Measurements from ENCODE around the gene DEPP1. TPM values are rescaled to one million over a fixed set of nuclear protein-coding genes. Genes with fewer than 3 reads are reported as not detected.

DEPP1 gene
- total and polyA plus RNA-seq, 8 donors = 68.9 to 270 (median 173) TPM

- Histone ChIP-seq H3K4me1 (peaks cover 0 to 9% (median 5%) of the 10 kb centered on the region in 3 donors), H3K27me3 (no peaks in the 10 kb centered on the region), H3K4me3 (no peak overlapping the region), H3K36me3 (no peaks in the 10 kb centered on the region), H3K27ac (peak overlapping the region in 3 of 4 donors; percentile 24 to 80 (median 74)), H3K9me3 (no peaks in the 10 kb centered on the region)
- ATAC-seq (no peak), FAIRE-seq (no peak), DNase-seq (peak in 1 of 6 donors; percentile 22)
- intact Hi-C loops (cut with DNase I) = loop anchor here in 1 of 3 donors (5.0 kb wide), 1 partner anchor 38 kb away; no protein-coding TSS in a partner anchor
- WGBS, 2 donors = 81% methylated on average over 18 of the region's 18 CpGs
- no peak for TF ChIP-seq CTCF (IDR thresholded peaks at IDR 0.05)
Observed at GRCh38 chr10:44934416-44935200, 44.0 kb downstream of the DEPP1 start.

- Histone ChIP-seq H3K36me3 (no peaks in the 10 kb centered on the region), H3K27ac (peak overlapping the region in 2 of 4 donors; percentile 20 to 49), H3K4me1 (peaks cover 0 to 8% (median 5%) of the 10 kb centered on the region in 3 donors), H3K9me3 (no peaks in the 10 kb centered on the region), H3K4me3 (no peak overlapping the region), H3K27me3 (no peaks in the 10 kb centered on the region)
- FAIRE-seq = no peak
- TF ChIP-seq CTCF (IDR thresholded peaks at IDR 0.05) = no peak
- intact Hi-C loops (cut with DNase I) = loop anchor here in 2 of 3 donors (2.0 to 5.0 kb wide), 2 partner anchors 39 to 41 kb away; no protein-coding TSS in a partner anchor
- peak in 1 of 6 donors; percentile 16 for DNase-seq
- no peak for ATAC-seq
- WGBS, 2 donors = 73 to 77% methylated on average over 9 of the region's 9 CpGs
Observed at GRCh38 chr10:44933451-44934321, 44.9 kb downstream of the DEPP1 start.

GRCh38 chr10:44932517-44933450, 45.8 kb downstream of the DEPP1 start:
- ATAC-seq (peak; percentile 89 to 94 (median 93)), DNase-seq (peak; percentile 83 to 100 (median 94)), FAIRE-seq (no peak)
- intact Hi-C loops (cut with DNase I) = loop anchor here in 2 of 3 donors (2.0 to 5.0 kb wide), 2 partner anchors 40 to 42 kb away; no protein-coding TSS in a partner anchor
- TF ChIP-seq CTCF (IDR thresholded peaks at IDR 0.05) = peak; percentile 96 to 98 (median 97)
- Histone ChIP-seq H3K9me3 (no peaks in the 10 kb centered on the region), H3K27ac (peak overlapping the region in 2 of 4 donors; percentile 35 to 49), H3K27me3 (no peaks in the 10 kb centered on the region), H3K4me3 (no peak overlapping the region), H3K4me1 (peaks cover 0 to 8% (median 5%) of the 10 kb centered on the region in 3 donors), H3K36me3 (no peaks in the 10 kb centered on the region)
- WGBS, 2 donors = 38 to 39% methylated on average over 10 of the region's 10 CpGs

All from pancreas (tissue), 10 donors.